H1 (cell line): ENCODE data around the gene NRL.

Experiments used
- ATF3 ChIP-seq: IDR thresholded peaks from 2 replicates; pipeline ENCODE4 v1.6.1; 2011; ENCODE audit warnings: low read depth, mild to moderate bottlenecking, low read length; ENCODE audit not compliant: insufficient read depth
- CHD7 ChIP-seq: fragments of 300-600 bp; sonication (generic); IDR thresholded peaks from 2 replicates; pipeline ENCODE4 v1.7.1; 2012; ENCODE audit warnings: low read length, moderate library complexity, mild to moderate bottlenecking, inconsistent platforms; ENCODE audit not compliant: insufficient replicate concordance
- CTCF ChIP-seq, 3 experiments: IDR thresholded peaks; 1 replicate in 2 of 3; 2 replicates in 1 of 3; pipeline versions ENCODE4 v1.5.1 to v1.6.1; 2011; ENCODE audit warnings: low read length in 3 of 3, mild to moderate bottlenecking in 3 of 3, inconsistent platforms in 2 of 3, low read depth in 1 of 3, moderate library complexity in 1 of 3; ENCODE audit not compliant: insufficient read depth in 1 of 3; ENCODE audit errors: control extremely low read depth in 1 of 3
- EGR1 ChIP-seq: IDR thresholded peaks from 2 replicates; pipeline ENCODE4 v1.6.1; 2011; ENCODE audit warnings: low read depth, low read length, borderline replicate concordance
- NRF1 ChIP-seq: IDR thresholded peaks from 2 replicates; pipeline ENCODE4 v1.6.1; 2011; ENCODE audit warnings: mild to moderate bottlenecking, low read depth, low read length, improper control_type of control experiment
- POLR2AphosphoS5 ChIP-seq: IDR thresholded peaks from 2 replicates; pipeline ENCODE4 v1.6.1; 2011; ENCODE audit warnings: low read depth, low read length
- RAD21 ChIP-seq, 2 experiments: IDR thresholded peaks in 1 of 2; conservative IDR thresholded peaks in 1 of 2; 2 replicates each; pipeline ENCODE4 v1.6.1; 2011; ENCODE audit warnings: low read depth in 2 of 2, low read length in 2 of 2, improper control_type of control experiment in 1 of 2, inconsistent platforms in 1 of 2, mild to moderate bottlenecking in 1 of 2, moderate library complexity in 1 of 2
- USF2 ChIP-seq: IDR thresholded peaks from 2 replicates; pipeline ENCODE4 v1.6.1; 2011; ENCODE audit warnings: low read length, improper control_type of control experiment
- YY1 ChIP-seq: IDR thresholded peaks from 2 replicates; pipeline ENCODE4 v1.6.1; 2011; ENCODE audit warnings: low read depth, mild to moderate bottlenecking, low read length
- ZNF274 ChIP-seq: IDR thresholded peaks from 2 replicates; pipeline ENCODE4 v1.7.0; 2012; ENCODE audit warnings: low read length, borderline replicate concordance; ENCODE audit errors: extremely low read depth

- TF ChIP-seq ZNF274 (no peak), YY1 (no peak), CTCF (IDR thresholded peaks at IDR 0.05; ENCODE audit: control extremely low read depth in 1 of 3, insufficient read depth in 1 of 3, low read depth in 1 of 3, low read length in 3 of 3) (no peak), USF2 (no peak), RAD21 (IDR thresholded peaks at IDR 0.05 in 1 of 2, conservative IDR thresholded peaks at IDR 0.05 in 1 of 2; ENCODE audit: low read depth in 2 of 2, low read length in 2 of 2) (no peak), EGR1 (no peak), NRF1 (no peak), CHD7 (no peak), ATF3 (no peak), POLR2AphosphoS5 (no peak)
Measured at GRCh38 chr14:24136684-24137528, 22.2 kb upstream of the NRL start.
